ENCODE measurements around the gene ZNF331.

GRCh38 chr19:53571339-53571738 lies 33.4 kb downstream of the ZNF331 start:
- TF ChIP-seq CTCF (IDR thresholded peaks at IDR 0.05 in 4 of 5, conservative IDR thresholded peaks at IDR 0.05 in 1 of 5): no peak
- TF ChIP-seq POLR2A (IDR thresholded peaks at IDR 0.05): no peak
